GM18511 (cell line): ENCODE measurements around the gene VSTM2B.
"Not testable (repeated sequence)": the region's sequence is repeated elsewhere in the genome, so short reads cannot be mapped to it uniquely, and the experiment has no call there.

Experiments
- ATAC-seq: cut with Tn5 transposase; IDR thresholded peaks from one replicate; pipeline ENCODE4 v1.9.1; 2021; ENCODE audit warnings: mild to moderate bottlenecking, moderate library complexity; ENCODE audit not compliant: unreplicated experiment

Gene VSTM2B

GRCh38 chr19:29525901-29526729, at the start of gene VSTM2B:
Gene VSTM2B, plus strand, starts transcription at chr19:29525994. Its CDS starts 590 bp downstream, at chr19:29526584.
- no peak for ATAC-seq

- no peak for ATAC-seq
Measured at GRCh38 chr19:29476528-29476927, 49.3 kb upstream of the VSTM2B start.

GRCh38 chr19:29477831-29478577, 47.8 kb upstream of the VSTM2B start:
- no peak for ATAC-seq

GRCh38 chr19:29478578-29479565, 46.9 kb upstream of the VSTM2B start:
- no peak for ATAC-seq

- no peak for ATAC-seq
Measured at GRCh38 chr19:29479941-29480340, 45.9 kb upstream of the VSTM2B start.

- ATAC-seq, result no peak
Measured at GRCh38 chr19:29480507-29480906, 45.3 kb upstream of the VSTM2B start.

GRCh38 chr19:29482855-29483640, 42.7 kb upstream of the VSTM2B start:
- no peak for ATAC-seq

- no peak for ATAC-seq
Measured at GRCh38 chr19:29483641-29483920, 42.2 kb upstream of the VSTM2B start.

GRCh38 chr19:29483944-29484581, 41.7 kb upstream of the VSTM2B start:
- no peak for ATAC-seq

GRCh38 chr19:29484876-29485275, 40.9 kb upstream of the VSTM2B start:
- ATAC-seq, result no peak

- no peak for ATAC-seq
Measured at GRCh38 chr19:29485293-29485692, 40.5 kb upstream of the VSTM2B start.

GRCh38 chr19:29486961-29487360, 38.8 kb upstream of the VSTM2B start:
- ATAC-seq, result not testable (repeated sequence)

- no peak for ATAC-seq
Measured at GRCh38 chr19:29487432-29487831, 38.4 kb upstream of the VSTM2B start.

GRCh38 chr19:29488316-29488715, 37.5 kb upstream of the VSTM2B start:
- ATAC-seq, result no peak

GRCh38 chr19:29489172-29489951, 36.4 kb upstream of the VSTM2B start:
- no peak for ATAC-seq

- ATAC-seq, result no peak
Measured at GRCh38 chr19:29491491-29491890, 34.3 kb upstream of the VSTM2B start.

- ATAC-seq, result no peak
Measured at GRCh38 chr19:29491995-29492577, 33.7 kb upstream of the VSTM2B start.

- no peak for ATAC-seq
Measured at GRCh38 chr19:29492769-29493168, 33.0 kb upstream of the VSTM2B start.

GRCh38 chr19:29495091-29495490, 30.7 kb upstream of the VSTM2B start:
- no peak for ATAC-seq
